ENCODE data around the gene EXOSC9.

GRCh38 chr4:121788896-121789295, 12.2 kb upstream of the EXOSC9 start:
- no peak for TF ChIP-seq POLR2AphosphoS5 (IDR thresholded peaks at IDR 0.05)
- no peak for TF ChIP-seq POLR2A (IDR thresholded peaks at IDR 0.05)
- TF ChIP-seq CTCF (IDR thresholded peaks at IDR 0.05): no peak

Data from transverse colon (tissue), 4 donors.